GM23338 (cell line): Measurements from ENCODE around the gene JARID2.

Experiments
- CTCF ChIP-seq, 2 experiments: fragments of 200-600 bp in 1 of 2; sonication (generic) in 1 of 2; conservative IDR thresholded peaks; 2 replicates each; pipeline versions ENCODE4 v1.5.1 to v1.6.1; 2016 to 2017; ENCODE audit warnings: antibody characterized with exemption in 2 of 2, low read depth in 2 of 2, mild to moderate bottlenecking in 2 of 2, moderate library complexity in 1 of 2
- TF ChIP-seq, protein P1 (sequence below): IDR thresholded peaks from one replicate; pipeline ENCODE4 v1.6.1; 2018; ENCODE audit warnings: antibody characterized with exemption; ENCODE audit not compliant: unreplicated experiment

DNA sequence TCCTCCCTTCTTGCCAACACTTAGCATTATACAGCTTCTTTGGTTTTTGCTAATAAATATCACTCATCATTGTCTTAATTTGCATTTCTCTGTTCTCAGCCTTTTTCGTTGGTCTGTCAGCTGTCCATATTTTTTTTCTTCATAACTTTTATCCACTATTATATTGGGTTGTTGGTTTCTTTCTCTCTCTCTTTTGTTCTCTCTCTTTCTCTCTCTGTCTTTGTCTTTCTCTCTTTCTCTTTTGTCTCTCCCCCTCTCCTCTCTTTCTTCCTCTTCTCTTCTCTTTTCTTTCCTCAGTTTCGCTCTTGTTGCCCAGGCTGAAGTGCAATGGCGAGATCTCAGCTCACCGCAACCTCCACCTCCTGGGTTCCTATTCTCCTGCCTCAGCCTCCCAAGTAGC lies 36.5 kb downstream of the JARID2 start:
- TF ChIP-seq CTCF (conservative IDR thresholded peaks at IDR 0.05; ENCODE audit: low read depth in 2 of 2): no peak
- TF ChIP-seq, protein P1, sequence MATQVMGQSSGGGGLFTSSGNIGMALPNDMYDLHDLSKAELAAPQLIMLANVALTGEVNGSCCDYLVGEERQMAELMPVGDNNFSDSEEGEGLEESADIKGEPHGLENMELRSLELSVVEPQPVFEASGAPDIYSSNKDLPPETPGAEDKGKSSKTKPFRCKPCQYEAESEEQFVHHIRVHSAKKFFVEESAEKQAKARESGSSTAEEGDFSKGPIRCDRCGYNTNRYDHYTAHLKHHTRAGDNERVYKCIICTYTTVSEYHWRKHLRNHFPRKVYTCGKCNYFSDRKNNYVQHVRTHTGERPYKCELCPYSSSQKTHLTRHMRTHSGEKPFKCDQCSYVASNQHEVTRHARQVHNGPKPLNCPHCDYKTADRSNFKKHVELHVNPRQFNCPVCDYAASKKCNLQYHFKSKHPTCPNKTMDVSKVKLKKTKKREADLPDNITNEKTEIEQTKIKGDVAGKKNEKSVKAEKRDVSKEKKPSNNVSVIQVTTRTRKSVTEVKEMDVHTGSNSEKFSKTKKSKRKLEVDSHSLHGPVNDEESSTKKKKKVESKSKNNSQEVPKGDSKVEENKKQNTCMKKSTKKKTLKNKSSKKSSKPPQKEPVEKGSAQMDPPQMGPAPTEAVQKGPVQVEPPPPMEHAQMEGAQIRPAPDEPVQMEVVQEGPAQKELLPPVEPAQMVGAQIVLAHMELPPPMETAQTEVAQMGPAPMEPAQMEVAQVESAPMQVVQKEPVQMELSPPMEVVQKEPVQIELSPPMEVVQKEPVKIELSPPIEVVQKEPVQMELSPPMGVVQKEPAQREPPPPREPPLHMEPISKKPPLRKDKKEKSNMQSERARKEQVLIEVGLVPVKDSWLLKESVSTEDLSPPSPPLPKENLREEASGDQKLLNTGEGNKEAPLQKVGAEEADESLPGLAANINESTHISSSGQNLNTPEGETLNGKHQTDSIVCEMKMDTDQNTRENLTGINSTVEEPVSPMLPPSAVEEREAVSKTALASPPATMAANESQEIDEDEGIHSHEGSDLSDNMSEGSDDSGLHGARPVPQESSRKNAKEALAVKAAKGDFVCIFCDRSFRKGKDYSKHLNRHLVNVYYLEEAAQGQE: no peak
